MM.1S (cell line): ENCODE data around the gene L3MBTL4.
A peak's percentile ranks its signal among the peaks of the same experiment; 100 is the strongest.

Experiments
- DNase-seq: peaks from one replicate; pipeline ENCODE4 v3.0.0-alpha.2; 2015
- H2AFZ ChIP-seq: fragments of 300-600 bp; sonication (generic); 2 replicates; pipeline ENCODE4 v1.6.0; 2016; ENCODE audit warnings: antibody characterized with exemption, low read length
- H3F3A ChIP-seq: fragments of 300-600 bp; sonication (generic); 2 replicates; pipeline ENCODE4 v1.6.1; 2016; ENCODE audit warnings: mild to moderate bottlenecking, antibody characterized with exemption, low read length, moderate library complexity, mixed read lengths; ENCODE audit not compliant: insufficient read depth
- H3K27ac ChIP-seq: fragments of 300-600 bp; sonication (generic); 2 replicates; pipeline ENCODE4 v1.5.1; 2016; ENCODE audit warnings: mild to moderate bottlenecking, low read length
- H3K27me3 ChIP-seq: fragments of 300-600 bp; sonication (generic); replicated peaks from 2 replicates; pipeline ENCODE4 v1.6.0; 2016; ENCODE audit warnings: low read length; ENCODE audit not compliant: insufficient read depth
- H3K36me3 ChIP-seq: fragments of 300-600 bp; sonication (generic); replicated peaks from 2 replicates; pipeline ENCODE4 v1.6.1; 2016; ENCODE audit warnings: mild to moderate bottlenecking, low read length, mixed read lengths; ENCODE audit not compliant: insufficient read depth
- H3K4me1 ChIP-seq: fragments of 300-600 bp; sonication (generic); 2 replicates; pipeline ENCODE4 v1.6.1; 2016; ENCODE audit warnings: low read length, mixed read lengths
- H3K4me2 ChIP-seq: fragments of 300-600 bp; sonication (generic); 2 replicates; pipeline ENCODE4 v1.6.0; 2016; ENCODE audit warnings: low read depth, low read length
- H3K4me3 ChIP-seq: fragments of 300-600 bp; sonication (generic); 2 replicates; pipeline ENCODE4 v1.5.1; 2016; ENCODE audit warnings: low read length, mixed read lengths
- H3K79me2 ChIP-seq: fragments of 300-600 bp; sonication (generic); 2 replicates; pipeline ENCODE4 v1.6.1; 2016; ENCODE audit warnings: mixed run types, low read length, mixed read lengths
- H3K9ac ChIP-seq: fragments of 300-600 bp; sonication (generic); 2 replicates; pipeline ENCODE4 v1.6.1; 2016; ENCODE audit warnings: low read length, mixed read lengths
- H3K9me2 ChIP-seq: fragments of 300-600 bp; sonication (generic); replicated peaks from 2 replicates; pipeline ENCODE4 v1.6.1; 2016; ENCODE audit warnings: mild to moderate bottlenecking, low read length, mixed read lengths; ENCODE audit not compliant: insufficient read depth
- H3K9me3 ChIP-seq: fragments of 300-600 bp; sonication (generic); replicated peaks from 2 replicates; pipeline ENCODE4 v1.6.1; 2016; ENCODE audit warnings: mild to moderate bottlenecking, low read length, mixed read lengths; ENCODE audit not compliant: insufficient read depth
- H4K20me1 ChIP-seq: fragments of 300-600 bp; sonication (generic); 2 replicates; pipeline ENCODE4 v1.6.1; 2016; ENCODE audit warnings: mild to moderate bottlenecking, low read length, moderate library complexity, mixed read lengths; ENCODE audit not compliant: insufficient read depth
- EZH2 ChIP-seq: fragments of 300-600 bp; sonication (generic); optimal IDR thresholded peaks from 2 replicates; pipeline ENCODE3; 2017; ENCODE audit warnings: low read depth, mild to moderate bottlenecking, antibody characterized with exemption, low read length, mixed read lengths
- EZH2phosphoT487 ChIP-seq: fragments of 300-600 bp; sonication (generic); IDR thresholded peaks from 2 replicates; pipeline ENCODE4 v1.6.1; 2018; ENCODE audit warnings: antibody characterized with exemption, low read length
- TF ChIP-seq, protein P1 (sequence below): fragments of 300-600 bp; sonication (generic); IDR thresholded peaks from 2 replicates; pipeline ENCODE4 v1.5.1; 2016; ENCODE audit warnings: antibody characterized with exemption, low read length, mixed read lengths

L3MBTL4 gene

DNA sequence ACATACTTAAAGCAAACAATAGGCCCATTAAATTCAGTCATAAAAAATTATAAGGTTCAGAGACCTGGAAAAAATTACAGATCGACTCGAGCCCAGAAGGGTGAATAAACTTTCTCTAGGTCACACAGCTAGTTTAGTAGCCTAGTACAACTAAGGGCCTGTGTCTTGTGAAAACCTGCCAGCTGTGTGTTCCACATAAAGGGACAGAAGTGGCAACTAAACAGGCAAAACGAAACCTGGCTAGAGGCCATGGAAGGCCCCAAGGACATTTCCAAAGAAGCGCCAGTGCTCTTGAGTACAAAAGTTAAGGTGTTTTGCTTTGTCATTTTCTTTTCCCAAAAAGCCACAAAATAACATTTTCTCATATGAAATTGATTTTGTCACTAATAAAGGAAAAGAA is 164.9 kb downstream of the L3MBTL4 start:
- 0 out of 2 replicates have a peak, but pooled peaks cover 3% of the 10 kb centered on the region for H3K79me2 ChIP-seq
- no peak overlapping the region for H3K9ac ChIP-seq
- peak; percentile 11 for DNase-seq
- H4K20me1 ChIP-seq = no peaks in the 10 kb centered on the region
- no peak overlapping the region; the same call in 1 of the 2 replicates for H3K27ac ChIP-seq
- H3K36me3 ChIP-seq = no peaks in the 10 kb centered on the region
- no peaks in the 10 kb centered on the region for H3F3A ChIP-seq
- no peaks in the 10 kb centered on the region for H3K9me3 ChIP-seq
- no peak overlapping the region for H2AFZ ChIP-seq
- H3K9me2 ChIP-seq = no peaks in the 10 kb centered on the region
- TF ChIP-seq EZH2 = no peak
- TF ChIP-seq, protein P1, sequence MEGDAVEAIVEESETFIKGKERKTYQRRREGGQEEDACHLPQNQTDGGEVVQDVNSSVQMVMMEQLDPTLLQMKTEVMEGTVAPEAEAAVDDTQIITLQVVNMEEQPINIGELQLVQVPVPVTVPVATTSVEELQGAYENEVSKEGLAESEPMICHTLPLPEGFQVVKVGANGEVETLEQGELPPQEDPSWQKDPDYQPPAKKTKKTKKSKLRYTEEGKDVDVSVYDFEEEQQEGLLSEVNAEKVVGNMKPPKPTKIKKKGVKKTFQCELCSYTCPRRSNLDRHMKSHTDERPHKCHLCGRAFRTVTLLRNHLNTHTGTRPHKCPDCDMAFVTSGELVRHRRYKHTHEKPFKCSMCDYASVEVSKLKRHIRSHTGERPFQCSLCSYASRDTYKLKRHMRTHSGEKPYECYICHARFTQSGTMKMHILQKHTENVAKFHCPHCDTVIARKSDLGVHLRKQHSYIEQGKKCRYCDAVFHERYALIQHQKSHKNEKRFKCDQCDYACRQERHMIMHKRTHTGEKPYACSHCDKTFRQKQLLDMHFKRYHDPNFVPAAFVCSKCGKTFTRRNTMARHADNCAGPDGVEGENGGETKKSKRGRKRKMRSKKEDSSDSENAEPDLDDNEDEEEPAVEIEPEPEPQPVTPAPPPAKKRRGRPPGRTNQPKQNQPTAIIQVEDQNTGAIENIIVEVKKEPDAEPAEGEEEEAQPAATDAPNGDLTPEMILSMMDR = no peak
- TF ChIP-seq EZH2phosphoT487 = no peak
- H3K4me2 ChIP-seq = peak overlapping the region; percentile 50; the same call in 1 of the 2 replicates
- H3K4me1 ChIP-seq = peaks cover 22% of the 10 kb centered on the region
- H3K4me3 ChIP-seq = no peak overlapping the region
- H3K27me3 ChIP-seq = no peaks in the 10 kb centered on the region

DNA sequence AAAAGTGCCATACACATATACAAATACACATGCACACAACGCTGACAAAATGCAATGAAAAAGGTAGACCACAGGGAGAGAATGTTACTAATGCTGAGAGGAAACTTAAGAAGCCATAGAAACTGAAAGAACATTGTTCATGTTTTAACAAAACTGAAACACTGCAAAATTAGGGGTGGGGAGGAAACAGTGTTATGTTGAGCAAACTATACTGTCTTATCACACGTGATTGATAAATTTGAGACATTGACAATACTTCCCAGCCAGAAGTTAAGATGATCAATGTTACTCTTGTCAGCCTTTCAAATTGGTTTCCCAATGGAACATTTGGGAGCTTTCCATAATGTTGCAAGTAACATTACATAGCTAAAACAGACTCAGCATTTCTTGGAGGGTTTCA is 165.5 kb downstream of the L3MBTL4 start:
- H2AFZ ChIP-seq = no peak overlapping the region
- peak overlapping the region; percentile 50 for H3K4me2 ChIP-seq
- 0 out of 2 replicates have a peak, but pooled peaks cover 3% of the 10 kb centered on the region for H3K79me2 ChIP-seq
- H3K9me2 ChIP-seq = no peaks in the 10 kb centered on the region
- no peak overlapping the region for H3K9ac ChIP-seq
- H3K36me3 ChIP-seq = no peaks in the 10 kb centered on the region
- peaks cover 22% of the 10 kb centered on the region for H3K4me1 ChIP-seq
- H3K27me3 ChIP-seq = no peaks in the 10 kb centered on the region
- no peaks in the 10 kb centered on the region for H3F3A ChIP-seq
- peak overlapping the region; percentile 27; the same call in 1 of the 2 replicates for H3K27ac ChIP-seq
- H3K9me3 ChIP-seq = no peaks in the 10 kb centered on the region
- no peaks in the 10 kb centered on the region for H4K20me1 ChIP-seq
- no peak overlapping the region for H3K4me3 ChIP-seq
- TF ChIP-seq EZH2 = no peak
- no peak for TF ChIP-seq EZH2phosphoT487
- TF ChIP-seq, protein P1 = no peak
- DNase-seq = peak; percentile 88

DNA sequence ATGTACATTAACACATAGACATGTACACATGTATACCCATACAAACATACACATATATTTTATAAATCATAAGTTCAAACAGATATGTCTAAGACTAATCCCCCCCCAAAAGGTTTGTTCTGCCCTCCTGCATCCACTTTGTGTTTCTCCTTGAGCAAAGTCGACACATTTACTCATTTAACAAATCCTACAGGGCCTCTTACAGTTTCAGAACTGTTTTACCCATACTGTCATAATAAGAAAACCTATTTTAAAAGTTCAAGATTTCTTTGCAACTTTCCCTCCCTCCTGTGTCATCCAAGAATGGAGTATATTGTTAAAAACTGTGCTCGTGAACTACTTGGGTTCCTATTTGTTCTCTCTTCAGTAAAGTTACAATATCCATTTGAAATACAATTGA is 166.7 kb downstream of the L3MBTL4 start:
- Histone ChIP-seq H3K27me3 (no peaks in the 10 kb centered on the region), H2AFZ (no peak overlapping the region), H4K20me1 (no peaks in the 10 kb centered on the region), H3K79me2 (0 out of 2 replicates have a peak, but pooled peaks cover 3% of the 10 kb centered on the region), H3K4me3 (no peak overlapping the region), H3K9ac (no peak overlapping the region), H3K9me2 (no peaks in the 10 kb centered on the region), H3K36me3 (no peaks in the 10 kb centered on the region), H3K4me2 (no peak overlapping the region), H3K4me1 (peaks cover 22% of the 10 kb centered on the region), H3K27ac (no peak overlapping the region), H3K9me3 (no peaks in the 10 kb centered on the region), H3F3A (no peaks in the 10 kb centered on the region)
- no peak for DNase-seq
- no peak for TF ChIP-seq EZH2
- TF ChIP-seq EZH2phosphoT487 = no peak
- TF ChIP-seq, protein P1 = no peak
